ENCODE results near the gene DPYD. TPM values are rescaled to one million over a fixed set of nuclear protein-coding genes. Genes with fewer than 3 reads are reported as not detected.

The DPYD gene
- total and polyA plus RNA-seq, 7 donors = 6.0 to 56.1 (median 40.2) TPM

- Histone ChIP-seq H3K9me3 (no peaks in the 10 kb centered on the region), H3K27ac (no peak overlapping the region), H3K27me3 (no peaks in the 10 kb centered on the region), H3K36me3 (no peaks in the 10 kb centered on the region), H3K4me1 (peaks cover 0 to 20% (median 5%) of the 10 kb centered on the region in 4 donors), H3K4me3 (no peak overlapping the region)
- intact Hi-C loops (cut with DNase I) = no loop called here
- WGBS, 2 donors = 92 to 98% methylated on average over 2 of the region's 2 CpGs
- no peak for DNase-seq
- TF ChIP-seq POLR2A (IDR thresholded peaks at IDR 0.05) (no peak), CTCF (IDR thresholded peaks at IDR 0.05) (no peak), EP300 (IDR thresholded peaks at IDR 0.05) (no peak), POLR2AphosphoS5 (IDR thresholded peaks at IDR 0.05) (no peak)
These were observed 781.3 kb downstream of the DPYD start for GRCh38 chr1:97139512-97139911.

DNA sequence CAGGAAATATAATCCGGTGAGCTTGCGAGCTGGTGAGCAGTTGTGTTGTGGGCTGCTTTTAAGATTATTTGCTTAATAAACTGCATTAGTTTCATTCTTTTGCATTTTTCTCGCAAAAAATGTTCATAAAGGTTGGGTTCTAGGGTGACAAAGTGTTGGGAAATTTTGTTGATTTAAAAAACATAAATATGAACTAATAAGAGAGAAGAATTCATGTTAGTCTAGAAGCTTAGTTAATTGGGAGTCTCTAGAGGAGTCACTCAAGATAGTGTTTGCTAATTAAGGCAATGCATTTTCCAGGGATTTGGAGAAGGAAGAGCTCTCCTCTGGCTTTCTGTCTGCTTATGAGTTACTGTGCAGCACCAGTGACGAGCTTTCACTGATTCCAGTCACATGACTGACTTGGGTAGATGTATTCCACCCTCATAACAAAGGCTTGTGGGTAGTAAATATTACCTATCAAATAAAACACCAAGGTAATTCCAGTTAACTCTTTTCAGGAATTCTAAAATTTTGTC is 782.3 kb downstream of the DPYD start:
- Histone ChIP-seq H3K27me3 (no peaks in the 10 kb centered on the region), H3K4me3 (no peak overlapping the region), H3K4me1 (peaks cover 0 to 12% (median 3%) of the 10 kb centered on the region in 4 donors), H3K27ac (no peak overlapping the region), H3K9me3 (no peaks in the 10 kb centered on the region), H3K36me3 (no peaks in the 10 kb centered on the region)
- WGBS, 2 donors = 24 to 40% methylated on average over 4 of the region's 4 CpGs
- intact Hi-C loops (cut with DNase I) = no loop called here
- no peak for DNase-seq
- no peak for TF ChIP-seq POLR2A (IDR thresholded peaks at IDR 0.05)
- TF ChIP-seq POLR2AphosphoS5 (IDR thresholded peaks at IDR 0.05) = no peak
- TF ChIP-seq CTCF (IDR thresholded peaks at IDR 0.05) = no peak
- TF ChIP-seq EP300 (IDR thresholded peaks at IDR 0.05) = no peak

GRCh38 chr1:97137862-97138514 is 782.8 kb downstream of the DPYD start:
- Histone ChIP-seq H3K36me3 (no peaks in the 10 kb centered on the region), H3K9me3 (no peaks in the 10 kb centered on the region), H3K4me3 (no peak overlapping the region), H3K27ac (no peak overlapping the region), H3K4me1 (peaks cover 0 to 6% (median 3%) of the 10 kb centered on the region in 4 donors), H3K27me3 (no peaks in the 10 kb centered on the region)
- DNase-seq = no peak
- TF ChIP-seq EP300 (IDR thresholded peaks at IDR 0.05) (no peak), CTCF (IDR thresholded peaks at IDR 0.05) (peak in 3 of 4 experiments; percentile 39 to 59 (median 56))
- intact Hi-C loops (cut with DNase I) = no loop called here
- WGBS, 2 donors = 32 to 60% methylated on average over 5 of the region's 5 CpGs

GRCh38 chr1:97136996-97137395 is 783.8 kb downstream of the DPYD start:
- Histone ChIP-seq H3K27me3 (no peaks in the 10 kb centered on the region), H3K27ac (no peak overlapping the region), H3K4me1 (peaks cover 0 to 6% (median 3%) of the 10 kb centered on the region in 4 donors), H3K4me3 (no peak overlapping the region), H3K36me3 (no peaks in the 10 kb centered on the region), H3K9me3 (no peaks in the 10 kb centered on the region)
- WGBS, 2 donors = 94% methylated on average over 5 of the region's 5 CpGs
- DNase-seq = no peak
- TF ChIP-seq CTCF (IDR thresholded peaks at IDR 0.05) = no peak
- no peak for TF ChIP-seq EP300 (IDR thresholded peaks at IDR 0.05)
- no peak for TF ChIP-seq POLR2AphosphoS5 (IDR thresholded peaks at IDR 0.05)
- TF ChIP-seq POLR2A (IDR thresholded peaks at IDR 0.05) = no peak
- intact Hi-C loops (cut with DNase I) = no loop called here

DNA sequence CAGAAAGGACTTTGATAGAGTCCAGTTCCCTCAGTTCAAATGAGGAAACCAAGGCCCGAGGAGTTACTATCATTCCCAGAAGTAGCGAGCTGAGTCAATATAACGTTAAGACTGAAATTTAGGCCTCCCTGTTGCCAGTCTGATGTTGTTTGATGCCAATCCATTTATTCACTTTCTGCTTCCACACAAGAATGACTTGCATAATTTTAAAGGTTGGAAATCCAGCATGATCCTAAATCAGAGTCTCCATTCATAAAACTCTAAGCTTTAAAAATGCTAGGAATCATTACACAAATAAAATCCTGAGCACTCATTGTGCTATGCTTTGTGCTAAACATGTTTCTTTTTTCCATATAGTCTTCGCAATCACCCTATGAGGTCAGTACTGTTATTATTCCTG is 784.9 kb downstream of the DPYD start:
- H3K27ac ChIP-seq = no peak overlapping the region
- intact Hi-C loops (cut with DNase I) = no loop called here
- TF ChIP-seq CTCF (IDR thresholded peaks at IDR 0.05) (no peak), POLR2A (IDR thresholded peaks at IDR 0.05) (no peak), EP300 (IDR thresholded peaks at IDR 0.05) (no peak), POLR2AphosphoS5 (IDR thresholded peaks at IDR 0.05) (no peak)
- H3K36me3 ChIP-seq = no peaks in the 10 kb centered on the region
- H3K4me1 ChIP-seq = peaks cover 0 to 6% (median 3%) of the 10 kb centered on the region in 4 donors
- WGBS, 2 donors = 92 to 94% methylated on average over 4 of the region's 4 CpGs
- no peaks in the 10 kb centered on the region for H3K9me3 ChIP-seq
- no peak overlapping the region for H3K4me3 ChIP-seq
- no peaks in the 10 kb centered on the region for H3K27me3 ChIP-seq
- DNase-seq = no peak

Data from sigmoid colon (tissue), 7 donors.